Psoas muscle (tissue), 8 donors: ENCODE data around the gene OAS3. TPM values are rescaled to one million over a fixed set of nuclear protein-coding genes. Genes with fewer than 3 reads are reported as not detected.
A peak's percentile ranks its signal among the peaks of the same experiment; 100 is the strongest.

ENCODE experiments used
- ATAC-seq, 4 donors: fragments of 200-7000 bp; cut with Tn5 transposase; one replicate each; pipeline ENCODE4 v1.9.1; 2020; ENCODE audit warnings: moderate library complexity in 3 of 4, mild to moderate bottlenecking in 2 of 4
- DNase-seq, 2 donors: peaks; one replicate each; pipeline ENCODE4 v3.0.0-alpha.2; 2020
- H3K27ac ChIP-seq: fragments of 200-600 bp; one replicate; pipeline ENCODE4 v1.8.0; 2022
- H3K27me3 ChIP-seq, 3 donors: fragments of 200-600 bp in 1 of 3; one replicate each; pipeline versions ENCODE4 v1.6.1 to v1.8.0; 2013 to 2022; ENCODE audit warnings: low read length in 2 of 3, mild to moderate bottlenecking in 2 of 3, moderate library complexity in 1 of 3; ENCODE audit not compliant: insufficient read depth in 3 of 3
- H3K36me3 ChIP-seq, 2 donors: fragments of 200-600 bp in 1 of 2; one replicate each; pipeline versions ENCODE4 v1.6.1 to v1.8.0; 2013 to 2022; ENCODE audit warnings: low read depth in 1 of 2, mild to moderate bottlenecking in 1 of 2, moderate library complexity in 1 of 2; ENCODE audit not compliant: insufficient read depth in 1 of 2
- H3K4me1 ChIP-seq: fragments of 200-600 bp; one replicate; pipeline ENCODE4 v1.8.0; 2022
- H3K4me3 ChIP-seq: fragments of 200-600 bp; one replicate; pipeline ENCODE4 v1.8.0; 2022; ENCODE audit warnings: mild to moderate bottlenecking
- H3K9me3 ChIP-seq: fragments of 200-600 bp; one replicate; pipeline ENCODE4 v1.8.0; 2022
- WGBS, 3 donors: extraction: QIAGEN DNeasy Blood & Tissue Kit; methylation state at CpG; one replicate each; pipeline versions ENCODE4 v1.1.6 to v1.1.7; 2013; 5-methylcytosine and 5-hydroxymethylcytosine counted together
- intact Hi-C, 2 donors: fragments of 100-400 bp; cut with DNase I; formaldehyde crosslinking; loops; one replicate each; pipeline versions ENCODE4 v1.11.0 to v1.14.2; 2022
- polyA plus RNA-seq, 3 donors: library from polyadenylated mRNA; stranded (reverse); fragments of 200-250 nt; gene quantifications; one replicate each; pipeline ENCODE4 v1.2.3, GENCODE V29; 2013
- total RNA-seq, 4 donors: library from RNA; stranded (reverse); fragmentation: NEBNext Ultra II Directional in 2 of 4; extraction: Animal tissue kit (Norgen Biotek cat#: 25700) in 2 of 4; gene quantifications; one replicate each; pipeline versions ENCODE4 v1.2.1 to v1.2.4, GENCODE V29; 2021 to 2023
- TF ChIP-seq, protein P1 (sequence below): fragments of 200-600 bp; IDR thresholded peaks from one replicate; pipeline ENCODE4 v1.8.0; 2022; ENCODE audit warnings: antibody characterized with exemption
- donor health status: healthy with polysubstance abuse.
- donor health status: DM: no; HTN: no; CAD: no; lungs with moderate emphysema.
- donor health status: Bipolar disorder and iron deficiency.
- donor health status: healthy.
- donor health status: DM: yes; HTN: yes; CAD: no.
- donor health status: DM: no; HTN: no; CAD: no.
- donor health status: DM: no; HTN: no; CAD: no.
- donor health status: DM: yes; HTN: yes; CAD: no.

Gene OAS3
- total and polyA plus RNA-seq, 7 donors = 1.1 to 6.7 (median 1.7) TPM

DNA sequence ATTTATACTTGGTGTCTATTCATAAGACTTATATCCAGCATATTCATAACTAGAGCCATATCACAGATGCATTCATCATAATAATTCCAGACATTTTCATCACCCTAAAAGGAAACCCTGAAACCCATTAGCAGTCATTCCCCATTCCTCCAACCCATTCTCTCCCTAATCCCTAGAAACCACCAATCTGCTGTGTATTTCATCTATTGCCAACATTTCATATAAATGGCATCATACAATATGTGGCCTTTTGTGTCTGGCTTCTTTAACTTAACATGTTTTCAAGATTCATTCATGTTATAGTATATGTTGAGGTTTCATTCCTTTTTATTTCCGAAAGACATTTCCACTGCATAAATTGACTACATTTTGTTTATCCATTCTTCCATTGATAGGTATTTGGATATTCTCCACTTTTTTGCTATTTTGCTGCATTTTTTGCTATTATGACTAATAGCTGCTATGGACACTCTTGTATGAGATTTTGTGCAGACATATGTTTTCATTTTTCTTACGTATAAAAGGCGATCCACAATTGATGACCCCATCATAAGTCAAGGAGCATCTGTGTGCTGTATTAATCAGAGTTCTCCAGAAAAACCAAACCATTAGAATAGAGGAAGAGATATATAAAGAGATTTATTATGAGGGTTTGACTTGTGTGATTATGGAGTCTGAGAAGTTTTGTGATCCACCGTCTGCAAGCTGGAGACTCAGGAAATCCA lies 34.9 kb downstream of the OAS3 start:
- intact Hi-C loops = no loop called here
- TF ChIP-seq, protein P1, sequence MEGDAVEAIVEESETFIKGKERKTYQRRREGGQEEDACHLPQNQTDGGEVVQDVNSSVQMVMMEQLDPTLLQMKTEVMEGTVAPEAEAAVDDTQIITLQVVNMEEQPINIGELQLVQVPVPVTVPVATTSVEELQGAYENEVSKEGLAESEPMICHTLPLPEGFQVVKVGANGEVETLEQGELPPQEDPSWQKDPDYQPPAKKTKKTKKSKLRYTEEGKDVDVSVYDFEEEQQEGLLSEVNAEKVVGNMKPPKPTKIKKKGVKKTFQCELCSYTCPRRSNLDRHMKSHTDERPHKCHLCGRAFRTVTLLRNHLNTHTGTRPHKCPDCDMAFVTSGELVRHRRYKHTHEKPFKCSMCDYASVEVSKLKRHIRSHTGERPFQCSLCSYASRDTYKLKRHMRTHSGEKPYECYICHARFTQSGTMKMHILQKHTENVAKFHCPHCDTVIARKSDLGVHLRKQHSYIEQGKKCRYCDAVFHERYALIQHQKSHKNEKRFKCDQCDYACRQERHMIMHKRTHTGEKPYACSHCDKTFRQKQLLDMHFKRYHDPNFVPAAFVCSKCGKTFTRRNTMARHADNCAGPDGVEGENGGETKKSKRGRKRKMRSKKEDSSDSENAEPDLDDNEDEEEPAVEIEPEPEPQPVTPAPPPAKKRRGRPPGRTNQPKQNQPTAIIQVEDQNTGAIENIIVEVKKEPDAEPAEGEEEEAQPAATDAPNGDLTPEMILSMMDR = no peak
- WGBS, 3 donors = 86 to 91% (median 89%) methylated on average over 4 of the region's 4 CpGs

DNA sequence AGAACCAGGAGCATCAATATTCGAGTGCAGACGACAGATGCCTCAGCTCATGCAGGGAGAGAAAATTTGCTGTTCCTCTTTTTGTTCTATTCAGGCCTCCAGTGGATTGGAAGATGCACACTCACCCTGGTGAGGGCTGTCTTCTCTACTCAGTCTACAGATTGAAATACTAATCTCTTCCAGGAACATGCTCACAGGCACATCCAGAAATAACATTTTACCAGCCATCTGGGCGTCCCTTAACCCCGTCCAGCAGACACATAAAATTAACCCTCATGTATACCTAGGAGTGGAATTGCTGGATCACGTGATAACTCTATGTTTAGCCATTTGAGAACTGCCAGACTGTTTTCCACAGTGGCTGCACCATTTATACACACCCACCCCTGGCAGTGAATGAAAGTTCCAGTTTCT lies 35.6 kb downstream of the OAS3 start:
- Histone ChIP-seq H3K27ac (no peak overlapping the region), H3K4me1 (no peaks in the 10 kb centered on the region), H3K4me3 (no peak overlapping the region), H3K27me3 (peaks cover 0 to 4% (median 0%) of the 10 kb centered on the region in 3 donors), H3K9me3 (no peaks in the 10 kb centered on the region), H3K36me3 (no peaks in the 10 kb centered on the region)
- ATAC-seq = no peak
- intact Hi-C loops = no loop called here
- DNase-seq = no peak
- TF ChIP-seq, protein P1 = no peak
- WGBS, 3 donors = 26 to 34% (median 27%) methylated on average over 5 of the region's 5 CpGs

More for the DNA sequence above, 34.9 kb downstream of the OAS3 start:
- Histone ChIP-seq H3K9me3 (no peaks in the 10 kb centered on the region), H3K4me1 (no peaks in the 10 kb centered on the region), H3K4me3 (no peak overlapping the region), H3K27me3 (peaks cover 0 to 4% (median 0%) of the 10 kb centered on the region in 3 donors), H3K27ac (no peak overlapping the region), H3K36me3 (no peaks in the 10 kb centered on the region)
- DNase-seq = no peak
- no peak for ATAC-seq

DNA sequence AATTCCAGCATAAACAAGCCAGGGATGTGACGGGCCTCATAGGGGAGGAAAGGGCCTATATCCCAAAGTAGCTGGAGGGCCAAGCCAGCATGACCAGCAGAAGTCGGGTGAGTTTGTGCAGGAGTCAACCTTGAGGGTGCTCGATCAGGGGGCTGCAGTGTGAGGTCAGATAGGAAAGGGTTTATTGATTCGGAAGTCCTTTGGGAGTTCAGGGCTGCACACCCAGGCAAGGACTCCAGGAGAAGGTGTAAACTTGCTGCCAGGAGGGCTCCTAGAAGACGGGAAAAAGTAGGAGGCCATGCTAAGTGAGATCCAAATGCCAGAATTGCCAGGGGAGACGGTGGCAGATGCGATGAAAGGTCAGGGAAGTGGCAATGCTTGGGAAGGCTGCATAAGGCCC lies 36.6 kb downstream of the OAS3 start:
- no peak overlapping the region for H3K4me3 ChIP-seq
- H3K9me3 ChIP-seq = no peaks in the 10 kb centered on the region
- DNase-seq (no peak), ATAC-seq (no peak)
- 84 to 85% (median 85%) methylated on average over 7 of the region's 7 CpGs for WGBS, 3 donors
- peaks cover 0 to 4% (median 0%) of the 10 kb centered on the region in 3 donors for H3K27me3 ChIP-seq
- intact Hi-C loops = no loop called here
- H3K36me3 ChIP-seq = no peaks in the 10 kb centered on the region
- TF ChIP-seq, protein P1 = no peak
- H3K27ac ChIP-seq = no peak overlapping the region
- H3K4me1 ChIP-seq = no peaks in the 10 kb centered on the region

DNA sequence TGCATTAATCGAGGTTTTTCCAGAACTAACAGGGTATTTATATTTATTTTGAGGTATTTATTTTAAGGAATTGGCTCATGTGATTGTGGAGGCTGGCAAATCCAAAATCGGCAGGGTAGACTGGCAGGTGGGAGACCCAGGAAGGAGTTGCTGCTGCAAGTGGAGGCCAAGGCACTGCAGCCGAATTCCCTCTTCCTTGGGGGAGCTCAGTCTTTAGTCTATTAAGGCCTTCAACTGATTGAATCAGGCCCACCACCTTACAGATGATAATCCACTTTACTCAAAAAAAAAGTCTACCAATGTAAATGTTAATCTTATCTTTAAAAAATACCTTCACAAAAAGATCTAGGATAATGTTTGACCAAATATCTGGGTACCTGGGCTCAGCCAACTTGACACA lies 38.9 kb downstream of the OAS3 start:
- TF ChIP-seq, protein P1 = no peak
- intact Hi-C loops = no loop called here
- H3K36me3 ChIP-seq = no peaks in the 10 kb centered on the region
- no peak overlapping the region for H3K4me3 ChIP-seq
- ATAC-seq = no peak
- peaks cover 5% of the 10 kb centered on the region for H3K9me3 ChIP-seq
- no peaks in the 10 kb centered on the region for H3K4me1 ChIP-seq
- no peak for DNase-seq
- WGBS, 3 donors = 59 to 60% (median 59%) methylated on average over 3 of the region's 3 CpGs
- no peak overlapping the region for H3K27ac ChIP-seq
- H3K27me3 ChIP-seq = peaks cover 0 to 4% (median 0%) of the 10 kb centered on the region in 3 donors

DNA sequence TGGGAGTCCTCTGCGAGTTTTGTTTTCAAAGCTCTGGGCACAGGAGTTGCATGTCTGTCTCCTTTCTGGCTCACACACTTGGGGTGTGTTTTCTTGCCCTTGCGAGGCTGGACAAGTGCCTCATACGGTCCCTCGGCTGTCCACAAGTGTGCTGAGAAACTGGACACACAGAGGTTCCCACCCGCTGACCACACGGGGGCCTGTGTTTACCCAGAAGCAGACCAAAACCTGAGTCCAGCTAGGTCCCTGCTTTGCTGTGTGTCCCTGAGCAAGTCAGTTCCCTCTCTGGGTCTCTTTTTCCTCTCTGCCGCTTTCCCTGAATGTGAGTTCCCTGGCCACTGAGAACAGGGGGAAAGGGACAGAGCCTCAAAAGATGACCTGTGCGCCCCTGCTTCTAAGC lies 39.4 kb downstream of the OAS3 start:
- intact Hi-C loops = no loop called here
- ATAC-seq (no peak), DNase-seq (no peak)
- peak overlapping the region; percentile 62 for H3K4me3 ChIP-seq
- H3K36me3 ChIP-seq = no peaks in the 10 kb centered on the region
- peak overlapping the region; percentile 53 for H3K27ac ChIP-seq
- no peaks in the 10 kb centered on the region for H3K4me1 ChIP-seq
- 33 to 66% (median 54%) methylated on average over 8 of the region's 8 CpGs for whole genome bisulfite sequencing, 3 donors
- TF ChIP-seq, protein P1 = no peak
- peaks cover 0 to 4% (median 0%) of the 10 kb centered on the region in 3 donors for H3K27me3 ChIP-seq
- H3K9me3 ChIP-seq = peaks cover 8% of the 10 kb centered on the region
